Measurements from ENCODE around the gene SPOCK2. TPM values are rescaled to one million over a fixed set of nuclear protein-coding genes. Genes with fewer than 3 reads are reported as not detected.

Gene SPOCK2
- total RNA-seq, 3 donors from 2014 or later = 3.1 to 12.3 (median 7.4) TPM

- intact Hi-C loops (cut with DNase I, micrococcal nuclease) = no loop called here
- TF ChIP-seq CTCF (IDR thresholded peaks at IDR 0.05) = no peak
- Histone ChIP-seq H3K4me3 (no peak overlapping the region), H3K9me3 (no peaks in the 10 kb centered on the region), H3K4me1 (ENCODE audit: low read depth) (no peaks in the 10 kb centered on the region), H3K36me3 (ENCODE audit: low read depth) (no peaks in the 10 kb centered on the region)
- DNase-seq = no peak
- no peak for ATAC-seq
These were observed 11.6 kb downstream of the SPOCK2 start for GRCh38 chr10:72076756-72077155.

- Histone ChIP-seq H3K36me3 (ENCODE audit: low read depth) (no peaks in the 10 kb centered on the region), H3K4me1 (ENCODE audit: low read depth) (no peaks in the 10 kb centered on the region), H3K9me3 (no peaks in the 10 kb centered on the region), H3K4me3 (no peak overlapping the region)
- intact Hi-C loops (cut with DNase I, micrococcal nuclease) = no loop called here
- DNase-seq (peak in 1 of 3 donors; percentile 22), ATAC-seq (no peak)
- no peak for TF ChIP-seq CTCF (IDR thresholded peaks at IDR 0.05)
These were observed 12.8 kb downstream of the SPOCK2 start for GRCh38 chr10:72075376-72076115.

- Histone ChIP-seq H3K4me3 (no peak overlapping the region), H3K36me3 (ENCODE audit: low read depth) (no peaks in the 10 kb centered on the region), H3K9me3 (no peaks in the 10 kb centered on the region), H3K4me1 (ENCODE audit: low read depth) (no peaks in the 10 kb centered on the region)
- no peak for TF ChIP-seq CTCF (IDR thresholded peaks at IDR 0.05)
- DNase-seq (peak in 1 of 3 donors; percentile 16), ATAC-seq (no peak)
- intact Hi-C loops (cut with DNase I, micrococcal nuclease) = no loop called here
These were observed 13.6 kb downstream of the SPOCK2 start for GRCh38 chr10:72074574-72075375.

- TF ChIP-seq CTCF (IDR thresholded peaks at IDR 0.05) = no peak
- no peak for ATAC-seq
These were observed 14.4 kb downstream of the SPOCK2 start for GRCh38 chr10:72073708-72074573.

GRCh38 chr10:72072639-72073038 is 15.7 kb downstream of the SPOCK2 start:
- Histone ChIP-seq H3K4me1 (ENCODE audit: low read depth) (no peaks in the 10 kb centered on the region), H3K36me3 (ENCODE audit: low read depth) (no peaks in the 10 kb centered on the region), H3K9me3 (no peaks in the 10 kb centered on the region), H3K4me3 (no peak overlapping the region)
- DNase-seq (no peak), ATAC-seq (no peak)
- intact Hi-C loops (cut with DNase I, micrococcal nuclease) = no loop called here
- TF ChIP-seq CTCF (IDR thresholded peaks at IDR 0.05) = no peak

More at GRCh38 chr10:72073708-72074573, 14.4 kb downstream of the SPOCK2 start:
- Histone ChIP-seq H3K4me3 (no peak overlapping the region), H3K36me3 (ENCODE audit: low read depth) (no peaks in the 10 kb centered on the region), H3K4me1 (ENCODE audit: low read depth) (no peaks in the 10 kb centered on the region), H3K9me3 (no peaks in the 10 kb centered on the region)
- intact Hi-C loops (cut with DNase I, micrococcal nuclease) = no loop called here
- no peak for DNase-seq
